Measurements from ENCODE around the gene FUT6. TPM values are rescaled to one million over a fixed set of nuclear protein-coding genes. Genes with fewer than 3 reads are reported as not detected.
"Not testable (repeated sequence)": the region's sequence is repeated elsewhere in the genome, so short reads cannot be mapped to it uniquely, and the experiment has no call there.

The FUT6 gene
- total RNA-seq, 1 donor = not detected

DNA sequence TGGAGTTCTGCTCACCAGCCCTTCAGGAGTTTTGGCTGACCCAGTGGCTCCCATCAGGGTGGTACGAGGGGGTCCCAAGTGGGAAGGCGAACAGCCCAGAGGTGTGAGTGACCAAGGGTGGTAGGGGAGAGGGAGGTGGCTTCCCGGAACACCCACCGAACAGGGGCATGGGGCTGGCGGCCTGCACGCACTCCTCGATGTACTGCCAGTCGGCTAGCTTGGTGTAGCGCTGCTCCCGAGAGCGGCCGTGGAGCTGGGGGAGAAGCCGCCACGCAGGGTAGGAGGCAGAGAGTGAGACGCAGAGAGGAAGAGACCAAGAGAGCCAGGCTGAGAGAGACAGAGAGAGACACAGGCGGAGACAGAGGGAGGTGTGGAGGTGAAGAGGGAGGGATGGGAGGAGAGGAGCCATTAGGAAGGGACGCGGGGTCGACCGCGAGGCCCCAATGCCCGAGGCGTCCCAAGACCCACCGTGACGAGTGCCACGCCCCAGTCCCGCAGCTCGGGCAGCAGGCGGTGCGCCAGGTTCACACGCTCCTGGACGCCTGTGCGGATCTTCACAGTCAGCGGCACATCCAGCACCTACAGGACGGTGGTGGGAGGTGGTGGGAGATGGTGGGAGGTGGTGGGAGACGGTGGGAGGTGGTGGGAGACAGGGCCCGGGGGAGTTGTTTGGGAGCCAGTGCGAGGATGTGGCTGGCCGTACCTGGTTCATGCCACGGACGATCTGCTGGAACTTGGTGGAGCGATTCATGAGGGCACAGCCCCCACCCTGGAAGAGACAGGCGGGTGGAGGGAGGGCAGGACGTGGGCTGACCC lies 52.7 kb downstream of the FUT6 start:
- DNase-seq (ENCODE audit: low read depth) = no peak
- H3K4me3 ChIP-seq (ENCODE audit: low read depth, low read length) = no peak overlapping the region
- TF ChIP-seq, protein P1, sequence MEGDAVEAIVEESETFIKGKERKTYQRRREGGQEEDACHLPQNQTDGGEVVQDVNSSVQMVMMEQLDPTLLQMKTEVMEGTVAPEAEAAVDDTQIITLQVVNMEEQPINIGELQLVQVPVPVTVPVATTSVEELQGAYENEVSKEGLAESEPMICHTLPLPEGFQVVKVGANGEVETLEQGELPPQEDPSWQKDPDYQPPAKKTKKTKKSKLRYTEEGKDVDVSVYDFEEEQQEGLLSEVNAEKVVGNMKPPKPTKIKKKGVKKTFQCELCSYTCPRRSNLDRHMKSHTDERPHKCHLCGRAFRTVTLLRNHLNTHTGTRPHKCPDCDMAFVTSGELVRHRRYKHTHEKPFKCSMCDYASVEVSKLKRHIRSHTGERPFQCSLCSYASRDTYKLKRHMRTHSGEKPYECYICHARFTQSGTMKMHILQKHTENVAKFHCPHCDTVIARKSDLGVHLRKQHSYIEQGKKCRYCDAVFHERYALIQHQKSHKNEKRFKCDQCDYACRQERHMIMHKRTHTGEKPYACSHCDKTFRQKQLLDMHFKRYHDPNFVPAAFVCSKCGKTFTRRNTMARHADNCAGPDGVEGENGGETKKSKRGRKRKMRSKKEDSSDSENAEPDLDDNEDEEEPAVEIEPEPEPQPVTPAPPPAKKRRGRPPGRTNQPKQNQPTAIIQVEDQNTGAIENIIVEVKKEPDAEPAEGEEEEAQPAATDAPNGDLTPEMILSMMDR (IDR thresholded peaks at IDR 0.05; ENCODE audit: insufficient read depth, low read length) = no peak

GRCh38 chr19:5785423-5785822 lies 54.1 kb downstream of the FUT6 start:
- TF ChIP-seq, protein P1 (IDR thresholded peaks at IDR 0.05; ENCODE audit: insufficient read depth, low read length) = no peak
- no peak overlapping the region for H3K4me3 ChIP-seq (ENCODE audit: low read depth, low read length)
- DNase-seq (ENCODE audit: low read depth) = no peak

- no peak for DNase-seq (ENCODE audit: low read depth)
- no peak within 1 kb of the TSS for H3K4me3 ChIP-seq (ENCODE audit: low read depth, low read length)
- TF ChIP-seq, protein P1 (IDR thresholded peaks at IDR 0.05; ENCODE audit: insufficient read depth, low read length) = no peak
Observed at GRCh38 chr19:5784581-5785147, 54.8 kb downstream of the FUT6 start, which contains the start of gene PRR22. Gene PRR22, minus strand, starts transcription at chr19:5784746. Its CDS starts 86 bp downstream, at chr19:5784660.

GRCh38 chr19:5782945-5783919 lies 56.3 kb downstream of the FUT6 start:
- no peak overlapping the region for H3K4me3 ChIP-seq (ENCODE audit: low read depth, low read length)
- TF ChIP-seq, protein P1 (IDR thresholded peaks at IDR 0.05; ENCODE audit: insufficient read depth, low read length) = no peak
- no peak for DNase-seq (ENCODE audit: low read depth)

- TF ChIP-seq, protein P1 (IDR thresholded peaks at IDR 0.05; ENCODE audit: insufficient read depth, low read length) = no peak
Observed at GRCh38 chr19:5782322-5782721, 57.2 kb downstream of the FUT6 start.

GRCh38 chr19:5780916-5781315 lies 58.6 kb downstream of the FUT6 start:
- DNase-seq (ENCODE audit: low read depth); H3K4me3 ChIP-seq (ENCODE audit: low read depth, low read length): not testable (repeated sequence)

More at GRCh38 chr19:5782322-5782721, 57.2 kb downstream of the FUT6 start:
- DNase-seq (ENCODE audit: low read depth) = no peak
- H3K4me3 ChIP-seq (ENCODE audit: low read depth, low read length) = no peak overlapping the region

Other genes starting within 250 kb of the FUT6 start
- 36.7 and 39.9 TPM in 2 replicates for gene SAFB2, start 216.9 kb downstream of the FUT6 start, total RNA-seq (ENCODE audit: low replicate concordance)
- 43.5 and 92.9 TPM in 2 replicates for gene SAFB, start 216.6 kb downstream of the FUT6 start, total RNA-seq (ENCODE audit: low replicate concordance)
- 15.4 and 31.1 TPM in 2 replicates for gene MICOS13, start 159.2 kb downstream of the FUT6 start, total RNA-seq (ENCODE audit: low replicate concordance)
- gene HSD11B1L, start 158.7 kb downstream of the FUT6 start, total RNA-seq (ENCODE audit: low replicate concordance) = 10.8 and 17.2 TPM in 2 replicates
- 87.7 and 296 TPM in 2 replicates for gene RPL36, start 149.4 kb downstream of the FUT6 start, total RNA-seq (ENCODE audit: low replicate concordance)
- 80.3 and 130 TPM in 2 replicates for gene LONP1, start 119.6 kb downstream of the FUT6 start, total RNA-seq (ENCODE audit: low replicate concordance)
- gene CATSPERD, start 119.1 kb downstream of the FUT6 start, total RNA-seq (ENCODE audit: low replicate concordance) = not detected in 2 replicates
- 0.09 and 1.1 TPM in 2 replicates for gene PRR22, start 55.0 kb downstream of the FUT6 start, total RNA-seq (ENCODE audit: low replicate concordance)
- 16.9 and 82.9 TPM in 2 replicates for gene DUS3L, start 48.5 kb downstream of the FUT6 start, total RNA-seq (ENCODE audit: low replicate concordance)
- gene NRTN, start 34.6 kb downstream of the FUT6 start, total RNA-seq (ENCODE audit: low replicate concordance) = 0.09 TPM in 1 of 2 replicates, not detected in the other
- not detected in 2 replicates for gene FUT3, start 11.7 kb upstream of the FUT6 start, total RNA-seq (ENCODE audit: low replicate concordance)
- not detected in 2 replicates for gene FUT5, start 30.8 kb upstream of the FUT6 start, total RNA-seq (ENCODE audit: low replicate concordance)
- gene NDUFA11, start 64.1 kb upstream of the FUT6 start, total RNA-seq (ENCODE audit: low replicate concordance) = 172 and 261 TPM in 2 replicates
- 3.2 and 5.6 TPM in 2 replicates for gene VMAC, start 65.2 kb upstream of the FUT6 start, total RNA-seq (ENCODE audit: low replicate concordance)
- gene CAPS, start 74.6 kb upstream of the FUT6 start, total RNA-seq (ENCODE audit: low replicate concordance) = 3.5 and 8.5 TPM in 2 replicates
- gene RANBP3, start 138.4 kb upstream of the FUT6 start, total RNA-seq (ENCODE audit: low replicate concordance) = 41.4 and 58.0 TPM in 2 replicates

Data from fibroblast of the aortic adventitia (primary cell).